ENCODE measurements around the gene SDK2. TPM values are rescaled to one million over a fixed set of nuclear protein-coding genes. Genes with fewer than 3 reads are reported as not detected.

SDK2 gene
- polyA plus RNA-seq, 6 donors from 2014 or later = 0.10 to 6.3 (median 1.6) TPM

GRCh38 chr17:73394512-73395450 lies 249.5 kb downstream of the SDK2 start:
- Mint-ChIP-seq H3K4me1 (no peaks in the 10 kb centered on the region), H3K27me3 (no peaks in the 10 kb centered on the region), H3K36me3 (peaks cover 0 to 27% of the 10 kb centered on the region in 2 donors), H3K27ac (peak overlapping the region in 1 of 6 donors; percentile 54), H3K4me3 (no peak overlapping the region), H3K9me3 (no peaks in the 10 kb centered on the region)
- ATAC-seq (ENCODE audit: low read depth in 2 of 2) = no peak
- no peak for DNase-seq

GRCh38 chr17:73393962-73394361 lies 250.3 kb downstream of the SDK2 start:
- H3K4me3 Mint-ChIP-seq = peak overlapping the region in 1 of 8 donors; percentile 32
- no peaks in the 10 kb centered on the region for H3K4me1 Mint-ChIP-seq
- no peaks in the 10 kb centered on the region for H3K9me3 Mint-ChIP-seq
- H3K27ac Mint-ChIP-seq = no peak overlapping the region
- ATAC-seq (ENCODE audit: low read depth in 2 of 2) (no peak), DNase-seq (no peak)
- H3K27me3 Mint-ChIP-seq = no peaks in the 10 kb centered on the region
- H3K36me3 Mint-ChIP-seq = peaks cover 0 to 25% of the 10 kb centered on the region in 2 donors

GRCh38 chr17:73393381-73393780 lies 250.9 kb downstream of the SDK2 start:
- no peak for ATAC-seq (ENCODE audit: low read depth in 2 of 2)
- Mint-ChIP-seq H3K4me3 (no peak overlapping the region), H3K9me3 (no peaks in the 10 kb centered on the region), H3K27ac (peak overlapping the region in 1 of 6 donors; percentile 52), H3K27me3 (no peaks in the 10 kb centered on the region), H3K36me3 (peaks cover 0 to 21% of the 10 kb centered on the region in 2 donors), H3K4me1 (no peaks in the 10 kb centered on the region)
- no peak for DNase-seq

GRCh38 chr17:73391331-73392265 lies 252.6 kb downstream of the SDK2 start:
- no peaks in the 10 kb centered on the region for H3K4me1 Mint-ChIP-seq
- no peak overlapping the region for H3K27ac Mint-ChIP-seq
- H3K4me3 Mint-ChIP-seq = no peak overlapping the region
- DNase-seq (no peak), ATAC-seq (ENCODE audit: low read depth in 2 of 2) (no peak)
- peaks cover 0 to 15% of the 10 kb centered on the region in 2 donors for H3K36me3 Mint-ChIP-seq
- H3K27me3 Mint-ChIP-seq = no peaks in the 10 kb centered on the region
- no peaks in the 10 kb centered on the region for H3K9me3 Mint-ChIP-seq

- H3K9me3 Mint-ChIP-seq = no peaks in the 10 kb centered on the region
- ATAC-seq (ENCODE audit: low read depth in 2 of 2) (no peak), DNase-seq (no peak)
- H3K4me3 Mint-ChIP-seq = no peak overlapping the region
- H3K36me3 Mint-ChIP-seq = peaks cover 0 to 8% of the 10 kb centered on the region in 2 donors
- H3K27me3 Mint-ChIP-seq = no peaks in the 10 kb centered on the region
- no peak overlapping the region for H3K27ac Mint-ChIP-seq
- no peaks in the 10 kb centered on the region for H3K4me1 Mint-ChIP-seq
These were observed 253.4 kb downstream of the SDK2 start for GRCh38 chr17:73390851-73391250.

GRCh38 chr17:73390221-73390620 lies 254.0 kb downstream of the SDK2 start:
- Mint-ChIP-seq H3K4me1 (no peaks in the 10 kb centered on the region), H3K27me3 (no peaks in the 10 kb centered on the region), H3K27ac (no peak overlapping the region), H3K36me3 (peaks cover 0 to 14% of the 10 kb centered on the region in 2 donors), H3K9me3 (no peaks in the 10 kb centered on the region), H3K4me3 (no peak overlapping the region)
- DNase-seq (no peak), ATAC-seq (ENCODE audit: low read depth in 2 of 2) (no peak)

- H3K36me3 Mint-ChIP-seq = peaks cover 0 to 22% of the 10 kb centered on the region in 2 donors
- DNase-seq (no peak), ATAC-seq (ENCODE audit: low read depth in 2 of 2) (no peak)
- no peaks in the 10 kb centered on the region for H3K4me1 Mint-ChIP-seq
- H3K9me3 Mint-ChIP-seq = no peaks in the 10 kb centered on the region
- H3K27me3 Mint-ChIP-seq = no peaks in the 10 kb centered on the region
- peak overlapping the region in 1 of 6 donors; percentile 49 for H3K27ac Mint-ChIP-seq
- H3K4me3 Mint-ChIP-seq = no peak overlapping the region
These were observed 254.8 kb downstream of the SDK2 start for GRCh38 chr17:73389411-73389810.

- ATAC-seq (ENCODE audit: low read depth in 2 of 2) (no peak), DNase-seq (no peak)
- no peaks in the 10 kb centered on the region for H3K27me3 Mint-ChIP-seq
- no peaks in the 10 kb centered on the region for H3K9me3 Mint-ChIP-seq
- peaks cover 0 to 25% of the 10 kb centered on the region in 2 donors for H3K36me3 Mint-ChIP-seq
- no peak overlapping the region for H3K27ac Mint-ChIP-seq
- no peaks in the 10 kb centered on the region for H3K4me1 Mint-ChIP-seq
- no peak overlapping the region for H3K4me3 Mint-ChIP-seq
These were observed 255.7 kb downstream of the SDK2 start for GRCh38 chr17:73388578-73388905.

- no peaks in the 10 kb centered on the region for H3K27me3 Mint-ChIP-seq
- H3K4me1 Mint-ChIP-seq = no peaks in the 10 kb centered on the region
These were observed 256.3 kb downstream of the SDK2 start for GRCh38 chr17:73387746-73388577.

GRCh38 chr17:73386561-73386960 lies 257.7 kb downstream of the SDK2 start:
- Mint-ChIP-seq H3K27ac (peak overlapping the region in 1 of 6 donors; percentile 44), H3K9me3 (no peaks in the 10 kb centered on the region), H3K36me3 (peaks cover 0 to 32% of the 10 kb centered on the region in 2 donors), H3K4me1 (no peaks in the 10 kb centered on the region), H3K4me3 (no peak overlapping the region), H3K27me3 (no peaks in the 10 kb centered on the region)
- DNase-seq (no peak), ATAC-seq (ENCODE audit: low read depth in 2 of 2) (no peak)

More at GRCh38 chr17:73387746-73388577, 256.3 kb downstream of the SDK2 start:
- Mint-ChIP-seq H3K9me3 (no peaks in the 10 kb centered on the region), H3K36me3 (peaks cover 0 to 30% of the 10 kb centered on the region in 2 donors), H3K4me3 (no peak overlapping the region), H3K27ac (peak overlapping the region in 1 of 6 donors; percentile 63)
- DNase-seq (no peak), ATAC-seq (ENCODE audit: low read depth in 2 of 2) (no peak)

GRCh38 chr17:73384926-73385325 lies 259.3 kb downstream of the SDK2 start:
- no peak overlapping the region for H3K27ac Mint-ChIP-seq
- no peak for DNase-seq
- H3K36me3 Mint-ChIP-seq = peaks cover 0 to 32% of the 10 kb centered on the region in 2 donors
- H3K4me3 Mint-ChIP-seq = no peak overlapping the region
- H3K4me1 Mint-ChIP-seq = no peaks in the 10 kb centered on the region
- ATAC-seq (ENCODE audit: low read depth in 2 of 2) = no peak
- H3K27me3 Mint-ChIP-seq = no peaks in the 10 kb centered on the region
- no peaks in the 10 kb centered on the region for H3K9me3 Mint-ChIP-seq

GRCh38 chr17:73380439-73381106 lies 263.7 kb downstream of the SDK2 start:
- Mint-ChIP-seq H3K27me3 (no peaks in the 10 kb centered on the region), H3K27ac (no peak overlapping the region), H3K36me3 (peaks cover 6 to 34% of the 10 kb centered on the region in 2 donors), H3K4me3 (no peak overlapping the region), H3K9me3 (no peaks in the 10 kb centered on the region), H3K4me1 (no peaks in the 10 kb centered on the region)
- no peak for ATAC-seq (ENCODE audit: low read depth in 2 of 2)
- no peak for DNase-seq
